HT-29 (cell line): ENCODE data around the gene ATXN7L3. TPM values are rescaled to one million over a fixed set of nuclear protein-coding genes. Genes with fewer than 3 reads are reported as not detected.

Experiments used
- DNase-seq: peaks from one replicate; pipeline ENCODE4 v3.0.0-alpha.2; 2015; ENCODE audit warnings: low spot score
- total RNA-seq: library from RNA; depleted of rRNA; stranded (reverse); fragments of >200 nt; shearing (Covaris generic); gene quantifications from 2 replicates; pipeline ENCODE4 v1.2.3, GENCODE V29; 2014

Gene ATXN7L3
- total RNA-seq, 1 experiment from 2014 or later: 82.7 TPM

DNA sequence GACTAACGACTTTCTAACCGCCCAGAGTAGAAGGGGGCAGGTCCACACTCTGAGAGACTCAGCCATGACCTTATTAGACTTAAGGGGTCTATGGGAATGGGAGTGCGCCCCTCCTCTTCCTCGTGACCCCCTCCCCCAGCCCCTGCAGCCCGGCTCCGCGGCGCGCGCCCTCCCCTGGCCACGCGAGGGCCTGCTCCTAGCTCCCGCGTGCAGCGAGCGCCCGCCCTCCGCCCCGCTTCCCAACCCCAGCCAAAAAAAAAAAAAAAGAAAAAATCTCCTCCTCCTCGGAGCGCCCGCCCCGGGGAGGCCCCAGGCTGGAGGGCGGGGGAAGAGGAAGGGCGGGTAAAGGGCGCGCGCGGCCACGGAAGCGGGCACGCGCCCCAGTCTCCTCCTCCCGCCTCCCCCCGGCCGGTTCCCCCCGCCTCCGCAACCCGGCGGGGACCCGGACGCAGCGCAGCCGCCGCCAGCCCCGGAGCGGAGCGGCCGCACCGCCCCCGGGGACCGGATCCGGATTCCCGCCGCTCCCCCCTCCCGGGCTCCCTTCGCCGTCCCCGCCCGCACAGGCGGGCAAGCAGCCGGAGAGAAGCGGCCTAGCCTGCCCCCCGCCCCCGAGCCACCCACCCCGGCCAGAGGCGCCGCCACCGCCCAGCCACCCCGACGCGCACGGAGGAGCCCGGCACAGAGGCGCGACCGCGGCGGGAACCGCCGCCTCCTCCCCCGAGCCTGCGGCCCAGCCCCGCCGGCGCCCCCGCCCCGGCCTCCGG lies 18.8 kb upstream of the ATXN7L3 start:
- DNase-seq: peak; percentile 89

DNA sequence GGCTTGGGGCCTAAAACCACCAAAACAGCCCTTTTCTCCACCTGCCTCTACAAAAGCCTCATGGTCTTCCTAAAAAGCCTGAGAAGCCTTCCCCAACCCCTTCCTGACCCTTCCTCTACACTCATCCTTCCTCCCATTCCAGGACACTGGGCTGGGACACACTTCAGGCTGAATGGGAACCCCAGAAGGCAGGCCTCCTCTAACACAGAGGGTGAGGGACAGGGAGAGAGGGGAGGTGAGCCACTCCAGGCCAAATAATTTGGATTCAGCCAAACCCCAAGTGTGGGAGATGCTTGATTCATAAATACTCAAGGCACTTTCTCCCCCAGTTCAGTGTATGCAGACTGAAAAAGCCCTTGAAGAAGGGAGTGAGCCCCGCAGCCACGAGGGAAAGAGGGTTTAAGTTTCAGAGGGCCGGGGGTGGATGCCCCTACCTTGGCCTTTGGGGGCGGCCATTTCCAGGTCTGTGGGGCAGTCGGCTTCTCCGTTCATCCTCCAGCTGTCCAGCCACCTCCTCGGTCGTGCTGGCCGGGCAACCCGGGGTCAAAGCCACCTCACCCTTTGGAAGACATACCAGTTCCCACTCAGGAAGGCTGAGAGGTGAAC lies 18.2 kb upstream of the ATXN7L3 start:
- no peak for DNase-seq

DNA sequence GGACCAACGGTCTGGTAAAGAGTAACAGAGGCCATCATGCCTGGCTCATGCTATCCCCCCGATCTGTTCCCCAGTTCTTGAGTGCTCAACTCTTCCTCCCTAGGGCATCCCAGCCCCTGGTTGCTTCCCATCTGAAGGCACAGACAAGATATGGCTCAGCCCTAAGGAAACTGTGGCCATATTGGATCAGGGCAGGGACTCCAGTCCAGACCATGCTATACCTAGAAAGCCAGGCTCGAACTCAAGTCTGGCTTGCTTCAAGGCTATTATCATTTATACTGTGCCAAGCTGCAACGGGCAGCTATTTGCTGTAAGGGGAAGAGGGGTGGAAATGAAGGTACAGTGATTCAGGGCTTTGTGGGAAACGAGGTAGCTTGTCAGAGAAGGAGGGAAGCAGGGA lies 17.0 kb upstream of the ATXN7L3 start:
- no peak for DNase-seq

DNA sequence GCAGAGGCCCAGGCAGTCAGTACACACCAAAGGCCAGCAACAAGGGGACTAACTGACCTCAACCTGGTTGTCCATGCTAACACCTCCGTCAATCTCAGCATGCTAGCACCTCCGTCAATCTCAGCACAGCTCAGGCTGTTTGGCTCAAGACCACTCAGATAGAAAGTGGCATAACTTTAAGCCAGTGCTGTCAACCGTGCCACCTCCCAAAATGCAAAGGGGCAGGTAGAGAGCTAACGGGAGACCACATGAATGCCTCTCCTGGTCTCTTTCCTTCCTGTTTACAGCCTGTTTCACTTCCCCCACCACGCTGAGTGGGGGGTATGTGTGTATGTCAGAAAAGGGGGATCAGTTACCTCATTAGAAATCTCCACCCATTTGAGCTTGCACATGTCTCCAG lies 16.5 kb upstream of the ATXN7L3 start:
- no peak for DNase-seq

DNA sequence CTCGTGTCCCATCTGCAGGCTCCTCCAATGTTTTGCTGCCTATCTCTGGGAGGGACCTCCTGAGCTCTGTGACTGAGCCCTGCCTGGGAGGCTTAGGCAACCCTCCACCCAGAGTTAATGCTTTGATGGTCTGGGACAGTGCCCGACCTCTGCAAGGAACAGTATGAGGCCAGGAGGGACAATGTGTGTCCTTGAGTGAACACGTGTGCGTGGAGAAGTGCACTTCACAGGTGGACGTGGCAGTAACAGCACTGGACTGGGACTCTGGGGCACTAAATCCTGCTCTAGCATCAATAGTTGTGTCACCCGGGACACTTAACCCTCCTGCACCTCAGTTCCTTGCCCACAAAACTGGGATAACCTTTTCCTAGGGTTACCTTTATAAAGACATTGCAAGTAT lies 15.2 kb upstream of the ATXN7L3 start:
- no peak for DNase-seq

DNA sequence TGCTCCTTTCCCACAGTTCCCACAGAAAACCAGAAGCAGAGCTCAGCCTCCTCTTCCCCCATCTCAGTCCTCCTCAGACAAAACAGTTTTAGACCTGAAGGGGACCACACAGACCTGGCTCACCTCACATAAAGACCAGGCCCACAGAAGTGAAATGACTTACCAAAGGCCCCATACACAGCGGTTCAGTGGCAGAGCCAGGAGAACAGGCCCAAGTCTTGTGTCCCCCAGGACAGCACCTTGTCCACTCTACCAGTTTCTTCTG lies 14.5 kb upstream of the ATXN7L3 start:
- no peak for DNase-seq

DNA sequence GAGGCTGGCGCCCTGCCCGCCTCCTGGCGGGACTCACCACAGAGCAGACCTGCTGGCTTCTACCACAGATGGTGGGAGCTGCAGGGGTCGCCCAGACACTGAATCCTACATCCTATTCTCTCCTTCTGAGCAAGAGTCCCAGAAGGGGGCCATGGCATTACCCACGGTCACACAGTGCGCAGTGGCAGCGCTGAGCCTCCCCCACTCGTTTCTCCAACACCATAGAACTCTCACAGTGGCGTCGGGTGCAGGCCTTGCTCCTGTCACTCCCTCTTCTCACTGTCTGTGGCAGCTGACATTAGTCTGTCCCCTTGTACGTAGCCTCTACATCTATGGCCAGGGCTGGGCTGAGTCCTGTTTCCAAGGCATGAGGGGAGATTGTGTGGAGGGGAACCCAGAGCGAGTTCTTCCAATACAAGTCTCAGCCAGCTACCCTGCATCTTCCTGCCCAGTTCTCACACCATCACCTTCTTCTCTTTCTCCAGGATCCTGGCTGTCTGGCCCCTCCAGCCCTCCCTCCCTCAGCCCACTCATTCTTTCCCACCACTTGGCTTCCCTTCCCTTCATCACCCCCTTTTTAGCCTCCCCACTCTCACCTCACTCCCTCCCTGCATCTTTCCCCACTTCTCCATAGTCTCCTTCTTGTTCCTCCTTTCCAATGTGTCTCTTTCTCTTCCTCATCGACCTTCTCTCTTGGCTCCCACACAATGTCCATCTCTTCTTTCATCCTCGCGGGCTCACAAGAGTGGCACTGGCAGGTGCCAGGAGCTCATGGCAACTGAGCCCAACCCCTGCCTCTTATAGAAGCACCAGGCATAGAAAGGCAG lies 13.9 kb upstream of the ATXN7L3 start:
- DNase-seq: no peak

DNA sequence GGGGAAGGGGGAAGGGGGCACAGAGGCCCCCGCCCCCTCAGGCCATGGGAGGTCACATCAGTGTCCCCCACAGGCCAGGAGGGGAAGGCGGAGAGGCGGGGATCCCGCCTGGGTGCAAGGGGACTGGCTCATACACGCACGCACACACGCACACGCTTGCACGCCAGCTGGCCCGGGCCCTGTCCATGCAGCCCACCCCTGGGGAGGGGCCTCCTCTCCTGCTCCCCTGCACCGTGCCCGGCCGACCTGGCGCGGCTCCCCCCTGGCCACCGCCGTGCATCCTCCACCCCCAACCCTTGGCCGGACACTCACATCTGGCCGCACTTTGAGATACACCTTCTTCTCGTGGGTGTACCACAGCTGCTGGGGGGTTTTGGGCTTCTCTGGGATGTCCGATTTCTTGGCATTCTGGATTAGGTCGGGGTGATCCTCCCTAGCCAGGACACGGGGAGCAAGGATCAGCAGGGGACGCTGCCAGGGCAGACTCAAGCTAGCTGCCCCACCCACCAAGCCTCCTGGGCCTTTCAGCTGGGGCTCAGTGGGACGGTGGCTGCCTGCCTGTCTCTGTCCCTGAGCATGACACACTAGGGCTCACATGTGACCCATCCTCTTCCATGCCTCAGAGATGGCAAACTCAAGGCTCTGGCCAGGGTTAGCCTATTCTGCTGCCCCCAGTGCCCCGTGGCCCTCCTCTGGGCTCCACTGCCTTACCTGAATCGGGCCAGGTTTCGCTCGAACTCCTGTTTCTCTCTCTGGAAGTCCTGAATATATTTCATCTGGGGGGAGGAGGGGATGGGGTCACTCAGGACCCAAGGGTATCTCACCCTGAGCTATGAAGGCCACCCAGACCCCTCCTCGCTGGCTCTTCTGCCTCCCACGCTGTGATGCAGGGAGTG lies 13.1 kb upstream of the ATXN7L3 start:
- DNase-seq: no peak

DNA sequence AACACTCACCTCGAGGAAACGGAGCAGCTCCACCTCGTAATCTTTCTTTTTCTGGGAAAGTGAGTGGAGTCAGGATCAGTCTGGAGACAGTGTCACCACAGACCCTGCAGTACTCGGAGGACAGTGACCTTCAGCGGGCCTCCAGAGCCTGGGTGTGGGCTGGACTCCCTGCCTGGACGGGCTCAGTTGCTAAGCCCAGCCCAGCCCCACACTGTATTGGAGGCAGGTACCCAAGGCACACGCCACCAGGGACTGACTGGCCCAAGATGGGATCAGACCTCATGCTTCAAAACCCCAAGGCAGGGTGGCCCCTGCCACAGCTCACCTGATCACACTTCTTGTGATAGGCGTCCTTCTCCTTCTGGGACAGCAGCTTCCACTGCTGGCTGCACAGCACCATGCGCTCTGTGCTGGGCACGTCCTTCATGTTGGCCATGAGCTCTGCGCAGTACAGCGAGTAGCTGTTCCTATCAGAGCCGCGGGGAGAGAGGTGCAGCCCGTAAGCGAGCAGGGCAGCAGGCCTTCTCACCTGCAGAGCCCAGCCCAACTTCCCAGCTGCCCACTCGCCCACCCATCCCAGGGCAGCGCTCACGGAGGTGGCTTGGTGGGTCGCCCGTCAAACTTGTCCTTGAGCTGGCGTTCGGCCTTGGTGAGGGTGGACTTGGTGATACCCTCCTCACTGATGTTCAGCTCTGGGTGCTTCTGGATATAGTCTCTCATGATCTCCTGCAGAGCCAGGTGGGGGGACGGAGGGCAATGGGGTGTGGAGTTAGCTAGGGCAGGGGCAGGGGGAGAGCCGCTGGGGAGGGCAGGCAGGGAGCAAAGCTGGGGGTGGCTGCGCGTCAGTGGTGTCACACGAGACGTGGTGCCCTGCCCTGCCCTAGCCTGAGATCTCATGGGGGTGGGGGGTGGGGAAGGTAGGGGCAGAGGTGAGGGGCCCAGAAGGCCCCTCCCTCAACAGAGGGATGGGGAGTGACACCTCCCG lies 11.9 kb upstream of the ATXN7L3 start:
- DNase-seq: no peak

DNA sequence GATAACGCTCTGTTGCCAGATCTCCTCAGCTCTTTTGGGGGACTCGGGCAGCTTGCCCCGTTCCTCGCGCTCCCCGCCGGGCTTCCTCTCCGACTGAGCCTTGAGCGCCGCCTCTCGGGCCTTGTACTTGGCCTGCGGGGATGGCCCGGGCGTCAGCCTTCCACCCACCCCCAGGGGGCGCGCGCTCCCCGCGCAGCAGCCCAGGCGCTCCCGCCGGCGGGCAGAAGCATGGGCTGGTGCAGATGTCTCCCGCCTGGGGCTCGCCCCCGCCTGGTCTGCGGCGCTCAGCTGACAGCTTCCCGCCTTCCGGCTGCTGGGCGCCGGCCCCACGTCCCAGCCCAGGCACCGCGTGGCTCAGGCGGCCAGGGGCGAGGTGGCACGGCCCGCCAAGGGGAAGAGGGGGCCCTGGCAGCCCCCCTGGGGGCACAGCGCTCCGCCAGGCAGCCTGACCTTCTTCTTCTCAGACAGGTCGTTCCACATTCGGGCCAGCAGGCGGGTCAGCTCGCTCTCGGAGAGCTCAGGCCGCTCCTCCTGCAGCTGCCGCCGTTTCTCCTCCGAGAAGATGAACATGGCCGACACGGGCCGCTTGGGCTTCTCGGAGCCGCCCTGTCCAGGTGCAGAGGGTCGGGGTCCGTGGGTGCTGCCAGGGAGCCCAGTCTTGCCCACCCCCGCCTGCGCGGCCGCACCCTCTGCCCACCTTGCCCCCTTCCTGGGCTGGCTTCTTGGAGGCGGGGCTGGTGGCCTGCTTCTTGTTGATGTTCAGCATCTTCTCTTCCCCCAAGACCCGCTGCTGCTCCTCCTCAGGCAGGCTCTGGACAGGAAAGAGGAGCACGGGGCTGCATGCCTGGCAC lies 10.9 kb upstream of the ATXN7L3 start:
- peak; percentile 85 for DNase-seq

DNA sequence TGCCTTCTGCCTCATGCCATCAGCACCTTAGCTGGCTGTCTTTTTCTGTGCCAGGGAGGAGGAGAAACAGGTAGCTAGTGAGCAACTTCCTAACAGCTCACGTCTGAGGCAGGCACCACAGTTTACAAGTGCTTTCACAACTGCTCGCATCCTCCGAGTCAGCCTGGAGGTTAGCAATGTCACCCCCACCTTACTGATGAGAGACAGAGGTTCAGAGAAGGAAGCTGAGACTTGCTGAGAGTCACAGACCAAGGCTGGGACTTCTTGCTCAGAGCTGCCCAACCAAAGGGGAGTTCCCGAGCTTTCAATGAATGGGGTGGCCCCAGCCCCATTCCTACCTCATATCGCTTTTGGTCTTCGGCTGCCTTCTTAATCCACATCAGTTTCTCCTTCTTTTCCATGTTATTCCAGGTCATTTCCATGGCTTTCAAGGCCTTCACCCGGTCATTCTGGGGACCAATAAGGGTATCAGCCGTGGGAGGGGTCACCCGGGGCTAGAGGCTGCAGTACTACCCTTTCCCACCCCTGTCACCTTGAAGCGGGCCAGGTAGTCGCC lies 10.2 kb upstream of the ATXN7L3 start:
- DNase-seq: no peak

DNA sequence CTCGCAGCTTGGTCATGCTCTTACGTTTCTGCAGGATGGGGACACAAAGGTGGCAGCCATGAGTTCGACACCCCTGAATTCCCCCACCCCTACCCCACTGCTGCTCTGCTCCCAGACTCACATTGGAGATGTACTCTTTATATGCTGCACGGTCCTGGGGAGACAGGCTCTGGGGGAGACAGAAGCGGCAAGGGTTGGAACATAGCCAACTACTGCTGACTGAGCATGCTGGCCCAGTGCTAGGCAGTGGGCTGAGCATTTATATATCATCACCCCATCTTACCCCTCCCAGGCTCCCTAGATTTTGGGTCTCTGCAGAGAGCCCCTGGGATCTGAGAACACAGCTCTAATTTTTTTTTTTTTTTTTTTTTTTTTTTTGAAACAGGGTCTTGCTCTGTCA lies 8.1 kb upstream of the ATXN7L3 start:
- DNase-seq: no peak

DNA sequence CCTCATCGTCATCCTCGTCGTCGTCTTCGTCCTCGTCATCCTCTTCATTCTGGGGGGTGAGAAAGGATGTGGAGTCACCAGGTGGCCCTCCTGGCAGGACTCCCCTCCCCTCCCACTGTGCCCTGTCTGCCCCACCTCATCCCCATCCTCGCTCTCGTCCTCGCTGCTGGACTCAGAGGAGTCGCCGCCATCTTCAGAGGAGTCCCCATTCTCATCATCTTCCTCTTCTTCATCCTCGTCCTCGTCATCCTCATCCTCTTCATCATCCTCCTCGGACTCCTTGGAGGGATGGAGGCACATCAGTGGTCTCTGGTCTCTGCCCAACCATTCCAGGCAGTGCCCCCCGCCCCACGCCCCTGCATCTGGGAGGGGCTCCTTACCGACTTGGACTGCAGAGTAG lies 7.6 kb upstream of the ATXN7L3 start:
- DNase-seq: no peak

DNA sequence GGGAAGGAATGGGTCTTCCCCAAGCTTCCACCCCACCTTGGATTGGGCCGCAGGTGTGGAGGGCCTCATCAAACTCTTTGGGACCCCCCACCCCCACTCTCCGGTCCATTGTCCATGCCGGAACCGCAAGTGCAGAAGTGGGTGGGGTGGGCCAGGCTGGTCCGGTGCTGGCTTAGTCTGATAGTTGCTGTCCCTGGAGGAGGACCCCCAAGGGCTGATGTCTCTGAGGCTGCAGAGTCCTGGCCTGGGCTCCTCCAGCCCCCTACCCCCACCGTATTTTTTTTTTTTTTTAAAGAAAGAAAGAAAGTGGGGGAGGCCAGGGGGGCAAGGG lies 7.1 kb upstream of the ATXN7L3 start:
- DNase-seq: no peak

DNA sequence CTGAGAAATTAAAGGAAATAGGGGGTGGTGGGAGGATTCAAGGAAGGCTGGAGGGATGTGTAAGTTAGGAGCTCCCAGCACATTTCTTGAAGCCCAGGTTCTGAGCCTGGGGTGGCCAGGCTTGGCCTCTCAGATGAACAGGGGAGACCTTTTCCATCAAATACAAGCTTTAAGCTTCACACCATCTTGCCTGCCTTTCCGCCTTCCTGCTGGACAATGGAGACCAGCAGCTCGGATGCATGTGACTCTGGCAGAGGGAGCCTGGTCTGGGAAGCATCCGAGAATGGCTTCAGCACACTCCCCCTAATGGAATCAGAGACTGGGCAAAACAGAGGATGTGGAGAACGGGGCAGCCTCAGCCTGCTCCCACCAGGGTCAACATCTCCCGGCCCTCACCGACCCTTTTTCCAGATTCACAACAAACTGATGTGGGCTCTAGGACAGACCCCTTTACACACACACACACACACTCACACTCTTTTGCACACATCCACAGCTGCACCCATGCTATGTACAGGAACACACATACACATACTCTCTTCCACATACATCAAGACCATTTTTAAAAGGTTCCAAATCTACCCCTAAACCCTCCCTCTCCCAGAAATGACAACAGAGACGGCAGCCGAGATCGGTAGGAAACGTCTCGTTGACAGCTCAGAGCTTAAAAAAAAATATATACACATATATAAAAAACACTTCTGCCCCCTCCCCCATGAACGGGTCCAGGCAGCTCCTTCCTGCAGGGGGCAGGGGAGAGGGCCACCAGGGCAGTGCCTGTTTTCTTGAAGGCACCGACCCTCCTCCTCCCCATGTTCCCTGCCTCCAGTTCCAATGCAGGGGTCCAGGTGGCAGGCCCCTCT lies 6.5 kb upstream of the ATXN7L3 start:
- no peak for DNase-seq

DNA sequence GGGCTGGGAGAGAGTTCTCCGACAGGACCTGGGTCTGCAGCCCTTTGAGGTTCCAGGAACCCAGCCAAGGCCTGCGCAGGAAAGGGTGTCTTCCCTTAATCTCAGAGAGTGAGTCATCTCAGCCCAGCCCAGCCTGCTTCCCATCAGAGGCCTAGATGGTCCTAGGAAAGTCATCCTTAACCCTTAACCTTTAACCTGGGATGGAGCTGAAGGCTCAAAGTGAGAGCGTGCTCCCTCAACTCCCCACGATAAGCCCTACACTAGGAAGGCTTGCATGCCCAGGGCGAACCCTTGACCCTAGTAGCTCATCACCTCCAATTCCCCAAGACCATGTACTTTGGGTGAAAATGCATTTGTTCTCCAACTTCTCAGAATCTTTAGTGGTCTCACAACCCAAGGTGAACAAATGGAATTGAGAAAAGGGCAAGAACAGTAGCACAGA lies 4.8 kb upstream of the ATXN7L3 start:
- DNase-seq: no peak

DNA sequence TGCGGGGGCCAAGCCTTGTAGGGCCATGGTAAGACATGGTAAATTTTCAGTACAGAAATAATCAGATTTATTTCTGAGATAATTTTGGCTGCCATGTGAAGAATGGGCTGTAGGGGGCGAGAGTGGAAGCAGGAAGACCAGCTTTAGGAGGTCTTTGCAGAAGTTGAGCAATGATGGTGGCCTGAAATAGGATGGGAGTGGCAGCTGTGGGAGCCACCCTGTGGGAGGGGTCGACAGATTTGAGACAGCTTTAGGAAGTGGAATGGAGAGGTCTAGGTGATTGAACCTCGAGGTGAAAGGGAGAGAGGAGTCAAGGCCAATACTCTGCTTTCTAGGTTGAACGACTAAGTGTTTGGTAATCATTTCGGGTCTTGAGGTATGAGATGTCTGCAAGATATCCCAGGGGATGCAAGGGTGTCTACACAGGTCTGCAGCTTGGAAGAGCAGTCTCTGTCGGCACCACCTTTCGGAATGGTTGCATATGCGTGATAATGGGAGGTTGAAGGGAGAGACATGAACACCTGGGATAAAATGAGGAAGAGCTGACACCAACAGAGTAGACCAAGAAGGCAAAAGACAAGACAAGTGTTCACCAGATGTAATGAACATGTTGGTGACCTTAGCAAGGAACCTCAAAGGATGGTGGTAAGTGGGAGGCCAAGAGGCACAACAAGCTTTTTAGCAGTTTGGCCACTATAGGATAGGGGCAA lies 4.2 kb upstream of the ATXN7L3 start:
- peak; percentile 58 for DNase-seq

DNA sequence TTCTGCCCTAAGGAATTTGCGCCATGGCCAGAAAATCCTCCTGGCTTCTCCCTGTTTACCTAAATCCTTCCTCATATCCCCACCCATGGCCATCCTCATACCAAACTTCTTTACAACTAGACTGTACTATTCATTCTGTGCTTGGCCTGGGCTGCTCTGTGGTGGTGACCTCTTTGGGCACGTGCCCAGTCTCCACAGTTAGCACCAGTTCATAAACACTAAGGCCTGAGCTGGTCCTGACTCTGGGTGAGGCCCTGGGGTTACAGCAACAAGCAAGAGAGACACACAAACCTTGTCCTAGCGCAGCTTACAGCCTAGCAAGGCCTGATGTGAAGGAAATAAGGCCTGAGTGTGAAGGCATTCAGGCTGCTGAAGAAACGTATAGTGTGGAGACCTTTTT lies 3.1 kb upstream of the ATXN7L3 start:
- DNase-seq: no peak
